ENCODE data around the gene CIDEB.

The CIDEB gene

DNA sequence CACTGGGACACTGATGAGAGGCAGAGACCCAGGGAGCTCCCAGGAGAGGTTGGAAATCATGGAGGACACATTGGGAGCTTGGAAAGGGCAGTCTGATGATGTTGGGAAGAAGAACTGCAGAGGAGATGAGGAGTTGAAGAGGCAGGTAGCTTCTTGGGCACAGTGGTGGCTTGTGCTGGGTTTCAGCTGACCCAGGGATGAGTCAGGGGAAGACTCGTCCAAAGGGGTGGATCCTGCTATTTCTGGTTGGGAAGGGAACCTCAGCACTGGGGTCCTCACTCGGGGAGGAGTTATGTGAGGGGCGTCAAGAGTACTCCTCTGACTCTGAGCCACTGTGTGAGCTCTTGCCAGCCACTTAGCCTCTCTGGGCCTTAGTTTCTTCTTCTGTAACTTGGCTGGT lies 15.6 kb upstream of the CIDEB start:
- Histone ChIP-seq H3K4me1 (ENCODE audit: low read depth, poor library complexity, severe bottlenecking) (peaks cover 16% of the 10 kb centered on the region), H3K4me2 (no peak overlapping the region), H3K4me3 (IDR thresholded peaks at IDR 0.05; ENCODE audit: insufficient read depth, low read depth, low read length) (no peak overlapping the region), H3K27ac (no peak overlapping the region), H2AFZ (ENCODE audit: low read depth) (no peak overlapping the region), H3K36me3 (ENCODE audit: insufficient read depth) (no peaks in the 10 kb centered on the region), H3K27me3 (ENCODE audit: insufficient read depth, low read depth) (no peaks in the 10 kb centered on the region), H4K20me1 (ENCODE audit: insufficient read depth) (no peaks in the 10 kb centered on the region), H3K79me2 (ENCODE audit: insufficient read depth, low read depth) (no peaks in the 10 kb centered on the region), H3K9ac (no peak overlapping the region)
- TF ChIP-seq, protein P1, sequence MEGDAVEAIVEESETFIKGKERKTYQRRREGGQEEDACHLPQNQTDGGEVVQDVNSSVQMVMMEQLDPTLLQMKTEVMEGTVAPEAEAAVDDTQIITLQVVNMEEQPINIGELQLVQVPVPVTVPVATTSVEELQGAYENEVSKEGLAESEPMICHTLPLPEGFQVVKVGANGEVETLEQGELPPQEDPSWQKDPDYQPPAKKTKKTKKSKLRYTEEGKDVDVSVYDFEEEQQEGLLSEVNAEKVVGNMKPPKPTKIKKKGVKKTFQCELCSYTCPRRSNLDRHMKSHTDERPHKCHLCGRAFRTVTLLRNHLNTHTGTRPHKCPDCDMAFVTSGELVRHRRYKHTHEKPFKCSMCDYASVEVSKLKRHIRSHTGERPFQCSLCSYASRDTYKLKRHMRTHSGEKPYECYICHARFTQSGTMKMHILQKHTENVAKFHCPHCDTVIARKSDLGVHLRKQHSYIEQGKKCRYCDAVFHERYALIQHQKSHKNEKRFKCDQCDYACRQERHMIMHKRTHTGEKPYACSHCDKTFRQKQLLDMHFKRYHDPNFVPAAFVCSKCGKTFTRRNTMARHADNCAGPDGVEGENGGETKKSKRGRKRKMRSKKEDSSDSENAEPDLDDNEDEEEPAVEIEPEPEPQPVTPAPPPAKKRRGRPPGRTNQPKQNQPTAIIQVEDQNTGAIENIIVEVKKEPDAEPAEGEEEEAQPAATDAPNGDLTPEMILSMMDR (conservative IDR thresholded peaks at IDR 0.05; ENCODE audit: low read depth, low read length) = no peak

DNA sequence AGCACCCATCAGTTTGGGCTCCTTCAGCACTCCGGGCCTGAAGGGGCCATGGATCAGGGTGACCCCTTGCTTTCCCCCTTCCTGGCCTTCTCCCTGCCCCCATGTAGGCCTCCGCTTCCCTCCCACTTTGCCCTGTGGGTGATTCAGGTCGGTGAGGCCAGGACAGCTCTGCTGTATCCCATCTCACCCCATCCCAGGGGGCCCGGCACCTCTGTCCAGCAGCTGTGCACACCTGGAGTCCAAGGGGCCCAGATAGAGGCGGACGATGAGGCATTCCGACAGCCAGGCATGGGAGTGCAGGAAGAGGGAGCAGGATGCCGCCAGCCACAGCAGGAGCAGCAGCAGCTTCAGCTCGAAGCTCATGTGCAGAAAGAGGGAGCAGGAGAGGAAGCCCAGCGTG lies 14.9 kb upstream of the CIDEB start:
- Histone ChIP-seq H3K4me3 (IDR thresholded peaks at IDR 0.05; ENCODE audit: insufficient read depth, low read depth, low read length) (no peak overlapping the region), H3K27ac (no peak overlapping the region), H3K9ac (no peak overlapping the region), H2AFZ (ENCODE audit: low read depth) (no peak overlapping the region), H3K4me2 (no peak overlapping the region), H3K36me3 (ENCODE audit: insufficient read depth) (no peaks in the 10 kb centered on the region), H3K79me2 (ENCODE audit: insufficient read depth, low read depth) (no peaks in the 10 kb centered on the region), H3K27me3 (ENCODE audit: insufficient read depth, low read depth) (no peaks in the 10 kb centered on the region), H4K20me1 (ENCODE audit: insufficient read depth) (no peaks in the 10 kb centered on the region), H3K4me1 (ENCODE audit: low read depth, poor library complexity, severe bottlenecking) (peaks cover 16% of the 10 kb centered on the region)
- TF ChIP-seq, protein P1 (conservative IDR thresholded peaks at IDR 0.05; ENCODE audit: low read depth, low read length) = no peak

DNA sequence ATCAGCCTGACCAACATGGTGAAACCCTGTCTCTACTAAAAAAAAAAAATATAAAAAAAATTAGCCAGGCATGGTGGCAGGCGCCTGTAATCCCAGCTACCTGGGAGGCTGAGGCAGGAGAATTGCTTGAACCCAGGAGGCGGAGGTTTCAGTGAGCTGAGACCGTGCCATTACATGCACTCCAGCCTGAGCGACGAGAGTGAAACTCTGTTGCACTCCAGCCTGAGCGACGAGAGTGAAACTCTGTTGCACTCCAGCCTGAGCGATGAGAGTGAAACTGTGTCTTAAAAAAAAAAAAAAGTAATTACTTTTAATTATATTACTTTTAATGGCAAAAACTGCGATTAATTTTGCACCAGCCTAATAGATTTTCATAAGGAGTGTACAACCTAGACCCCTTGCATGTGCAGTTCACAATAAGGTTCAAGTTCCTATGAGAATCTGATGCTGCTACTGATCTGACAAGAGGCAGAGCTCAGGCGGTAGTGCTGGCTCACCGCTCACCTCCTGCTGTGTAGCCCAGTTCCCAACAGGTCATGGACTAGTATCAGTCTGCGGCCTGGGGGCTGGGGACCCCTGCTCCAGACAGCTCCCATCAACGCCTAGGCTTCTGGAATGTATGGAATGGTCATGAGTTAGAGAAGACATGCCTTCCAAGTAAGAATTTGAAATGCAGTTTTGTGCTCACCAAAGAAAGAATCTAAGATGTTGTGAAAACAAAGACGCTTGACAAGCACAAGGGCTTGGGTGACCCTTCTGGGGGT lies 13.6 kb upstream of the CIDEB start:
- H3K27ac ChIP-seq = no peak overlapping the region; the same call in 1 of the 2 replicates
- H3K36me3 ChIP-seq (ENCODE audit: insufficient read depth) = no peaks in the 10 kb centered on the region
- TF ChIP-seq, protein P1 (conservative IDR thresholded peaks at IDR 0.05; ENCODE audit: low read depth, low read length) = no peak
- H3K4me3 ChIP-seq (IDR thresholded peaks at IDR 0.05; ENCODE audit: insufficient read depth, low read depth, low read length) = no peak overlapping the region
- H3K79me2 ChIP-seq (ENCODE audit: insufficient read depth, low read depth) = no peaks in the 10 kb centered on the region
- no peak overlapping the region for H2AFZ ChIP-seq (ENCODE audit: low read depth)
- H3K4me1 ChIP-seq (ENCODE audit: low read depth, poor library complexity, severe bottlenecking) = peaks cover 16% of the 10 kb centered on the region
- no peaks in the 10 kb centered on the region for H3K27me3 ChIP-seq (ENCODE audit: insufficient read depth, low read depth)
- H3K4me2 ChIP-seq = peak overlapping the region; percentile 57
- H3K9ac ChIP-seq = no peak overlapping the region
- H4K20me1 ChIP-seq (ENCODE audit: insufficient read depth) = no peaks in the 10 kb centered on the region

DNA sequence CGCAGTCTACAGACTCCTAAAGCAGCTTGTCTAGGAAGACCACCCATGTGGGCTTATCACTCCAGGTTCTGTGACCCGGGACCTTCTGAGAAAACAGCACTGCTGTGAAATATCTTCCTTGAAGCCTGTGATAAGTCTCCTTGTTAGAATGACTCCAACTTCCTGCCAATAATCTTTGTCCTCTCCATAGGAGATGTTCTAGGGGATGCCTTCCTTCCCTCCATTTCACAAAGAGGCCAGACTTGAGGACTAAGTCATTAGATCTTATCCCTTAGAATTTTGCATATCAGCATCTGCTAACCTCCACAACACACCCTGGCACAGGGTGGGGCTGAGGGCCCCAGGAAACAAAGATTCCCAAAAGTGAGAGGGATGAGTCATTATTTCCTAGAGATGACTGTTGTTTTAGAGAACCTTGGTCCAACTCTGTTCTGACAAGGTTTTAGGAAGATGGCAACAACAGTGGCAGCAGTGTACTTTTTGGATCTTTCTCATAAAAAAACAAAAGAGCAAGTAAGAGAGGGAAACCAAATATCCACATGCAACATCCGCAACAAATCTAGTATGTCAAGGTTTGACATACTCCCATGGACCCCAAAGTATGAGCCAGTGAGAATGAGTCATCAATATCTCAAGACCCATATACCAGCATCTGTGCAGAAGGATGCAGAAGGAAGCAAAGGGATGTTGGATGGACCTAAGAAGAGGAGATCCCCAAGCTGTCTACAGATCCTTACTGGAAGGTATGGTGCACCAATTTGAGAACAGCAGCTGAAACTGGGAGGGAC lies 9.6 kb upstream of the CIDEB start:
- H3K4me2 ChIP-seq = no peak overlapping the region
- H3K27me3 ChIP-seq (ENCODE audit: insufficient read depth, low read depth) = no peaks in the 10 kb centered on the region
- peaks cover 2% of the 10 kb centered on the region; the same call in 1 of the 2 replicates for H3K79me2 ChIP-seq (ENCODE audit: insufficient read depth, low read depth)
- no peak overlapping the region for H3K4me3 ChIP-seq (IDR thresholded peaks at IDR 0.05; ENCODE audit: insufficient read depth, low read depth, low read length)
- H4K20me1 ChIP-seq (ENCODE audit: insufficient read depth) = no peaks in the 10 kb centered on the region
- H3K27ac ChIP-seq = no peak overlapping the region
- no peak overlapping the region for H3K9ac ChIP-seq
- no peaks in the 10 kb centered on the region for H3K36me3 ChIP-seq (ENCODE audit: insufficient read depth)
- H3K4me1 ChIP-seq (ENCODE audit: low read depth, poor library complexity, severe bottlenecking) = peaks cover 26% of the 10 kb centered on the region
- TF ChIP-seq, protein P1 (conservative IDR thresholded peaks at IDR 0.05; ENCODE audit: low read depth, low read length) = no peak
- no peak overlapping the region for H2AFZ ChIP-seq (ENCODE audit: low read depth)
